HG02885 (cell line): ENCODE data around the gene CUEDC2.

Source experiments
- ATAC-seq: cut with Tn5 transposase; IDR thresholded peaks from one replicate; pipeline ENCODE4 v1.9.1; 2021; ENCODE audit warnings: mild to moderate bottlenecking; ENCODE audit not compliant: unreplicated experiment, poor library complexity

The CUEDC2 gene

GRCh38 chr10:102399217-102400021, 33.0 kb downstream of the CUEDC2 start:
- peak; percentile 55 for ATAC-seq

- no peak for ATAC-seq
These were observed 34.0 kb downstream of the CUEDC2 start for GRCh38 chr10:102398172-102399020.

- no peak for ATAC-seq
These were observed 34.9 kb downstream of the CUEDC2 start for GRCh38 chr10:102397222-102398171.

GRCh38 chr10:102396730-102397151, 35.6 kb downstream of the CUEDC2 start:
- ATAC-seq: no peak

- ATAC-seq: no peak
These were observed 36.1 kb downstream of the CUEDC2 start for GRCh38 chr10:102396317-102396650.

- peak; percentile 34 for ATAC-seq
These were observed 36.7 kb downstream of the CUEDC2 start, which contains the start of gene NFKB2 for GRCh38 chr10:102395400-102396316. Gene NFKB2, plus strand, starts transcription at chr10:102395705. Its CDS starts 255 bp downstream, at chr10:102395960.

- ATAC-seq: no peak
These were observed 37.5 kb downstream of the CUEDC2 start for GRCh38 chr10:102394801-102395399.

- ATAC-seq: peak; percentile 87
These were observed 38.1 kb downstream of the CUEDC2 start for GRCh38 chr10:102394079-102394800.

GRCh38 chr10:102393411-102394078, 38.8 kb downstream of the CUEDC2 start:
- ATAC-seq: no peak

GRCh38 chr10:102392306-102392705, 40.1 kb downstream of the CUEDC2 start:
- ATAC-seq: no peak

GRCh38 chr10:102389894-102390293, 42.5 kb downstream of the CUEDC2 start:
- no peak for ATAC-seq

GRCh38 chr10:102384606-102385429, 47.6 kb downstream of the CUEDC2 start:
- ATAC-seq: no peak

- ATAC-seq: no peak
These were observed 48.3 kb downstream of the CUEDC2 start for GRCh38 chr10:102384053-102384452.

- ATAC-seq: no peak
These were observed 49.5 kb downstream of the CUEDC2 start for GRCh38 chr10:102382871-102383270.

- no peak for ATAC-seq
These were observed 50.4 kb downstream of the CUEDC2 start for GRCh38 chr10:102381983-102382382.

GRCh38 chr10:102379383-102379782, 53.0 kb downstream of the CUEDC2 start:
- no peak for ATAC-seq

GRCh38 chr10:102376901-102377300, 55.5 kb downstream of the CUEDC2 start:
- ATAC-seq: no peak
